ENCODE results near the gene CAPN2. TPM values are rescaled to one million over a fixed set of nuclear protein-coding genes. Genes with fewer than 3 reads are reported as not detected.

The CAPN2 gene
- total RNA-seq, 4 donors from 2014 or later: 143 to 276 (median 202) TPM

DNA sequence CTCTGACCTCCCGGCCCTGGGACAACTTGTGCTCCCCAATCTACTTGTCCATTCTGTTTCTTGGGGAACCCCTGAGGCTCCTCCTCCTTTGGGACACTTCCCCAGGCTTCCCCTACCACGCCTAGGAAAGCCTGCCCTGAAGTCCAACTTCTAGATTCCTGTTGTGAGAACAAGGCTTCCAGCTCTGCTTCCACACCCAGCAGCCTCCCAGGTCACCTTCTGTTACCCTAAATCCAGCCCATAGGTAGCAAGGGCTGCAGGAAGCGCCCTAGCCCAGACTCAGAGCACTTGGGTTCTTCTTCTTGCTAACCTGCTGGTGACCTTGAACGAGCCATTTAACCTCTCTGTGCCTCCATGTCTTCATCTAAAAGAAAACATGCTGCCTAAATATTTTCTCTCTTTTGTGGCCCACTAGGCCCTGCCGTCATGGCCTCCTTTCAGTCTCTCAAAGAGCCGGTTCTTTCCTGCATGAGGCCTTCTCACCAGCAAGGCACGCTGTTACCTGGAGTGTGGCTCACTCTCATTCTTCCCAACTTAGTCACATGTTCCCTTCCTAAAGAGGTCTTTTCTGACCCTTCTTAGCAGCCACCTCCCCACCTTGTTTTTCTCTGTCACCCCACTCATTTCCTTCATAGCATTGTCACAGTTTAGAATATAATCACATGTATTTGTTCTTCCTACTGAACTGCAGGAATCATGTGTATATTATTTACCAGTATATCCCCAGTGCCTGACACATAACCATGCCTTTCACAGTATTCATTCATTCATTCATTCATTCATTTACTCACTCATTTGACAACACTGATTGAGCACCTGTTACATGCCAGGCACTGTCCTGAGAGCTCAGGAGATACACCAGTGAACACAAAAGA, 1.4 kb downstream of the CAPN2 start:
- peak overlapping the region; percentile 76 to 95 (median 88) for H3K4me3 ChIP-seq
- peaks cover 0 to 14% (median 0%) of the 10 kb centered on the region in 3 donors for H3K36me3 ChIP-seq
- TF ChIP-seq, protein P1, sequence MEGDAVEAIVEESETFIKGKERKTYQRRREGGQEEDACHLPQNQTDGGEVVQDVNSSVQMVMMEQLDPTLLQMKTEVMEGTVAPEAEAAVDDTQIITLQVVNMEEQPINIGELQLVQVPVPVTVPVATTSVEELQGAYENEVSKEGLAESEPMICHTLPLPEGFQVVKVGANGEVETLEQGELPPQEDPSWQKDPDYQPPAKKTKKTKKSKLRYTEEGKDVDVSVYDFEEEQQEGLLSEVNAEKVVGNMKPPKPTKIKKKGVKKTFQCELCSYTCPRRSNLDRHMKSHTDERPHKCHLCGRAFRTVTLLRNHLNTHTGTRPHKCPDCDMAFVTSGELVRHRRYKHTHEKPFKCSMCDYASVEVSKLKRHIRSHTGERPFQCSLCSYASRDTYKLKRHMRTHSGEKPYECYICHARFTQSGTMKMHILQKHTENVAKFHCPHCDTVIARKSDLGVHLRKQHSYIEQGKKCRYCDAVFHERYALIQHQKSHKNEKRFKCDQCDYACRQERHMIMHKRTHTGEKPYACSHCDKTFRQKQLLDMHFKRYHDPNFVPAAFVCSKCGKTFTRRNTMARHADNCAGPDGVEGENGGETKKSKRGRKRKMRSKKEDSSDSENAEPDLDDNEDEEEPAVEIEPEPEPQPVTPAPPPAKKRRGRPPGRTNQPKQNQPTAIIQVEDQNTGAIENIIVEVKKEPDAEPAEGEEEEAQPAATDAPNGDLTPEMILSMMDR (IDR thresholded peaks at IDR 0.05): peak in 1 of 6 experiments; percentile 14
- peak in 1 of 2 donors; percentile 13 for TF ChIP-seq POLR2A (IDR thresholded peaks at IDR 0.05)
- peak overlapping the region; percentile 83 to 100 (median 96) for H3K27ac ChIP-seq
- peaks cover 0 to 5% (median 0%) of the 10 kb centered on the region in 4 donors for H3K9me3 ChIP-seq
- peak in 1 of 3 donors; percentile 58 for DNase-seq
- H3K4me1 ChIP-seq: peaks cover 0 to 39% (median 25%) of the 10 kb centered on the region in 4 donors
- H3K27me3 ChIP-seq: no peaks in the 10 kb centered on the region

DNA sequence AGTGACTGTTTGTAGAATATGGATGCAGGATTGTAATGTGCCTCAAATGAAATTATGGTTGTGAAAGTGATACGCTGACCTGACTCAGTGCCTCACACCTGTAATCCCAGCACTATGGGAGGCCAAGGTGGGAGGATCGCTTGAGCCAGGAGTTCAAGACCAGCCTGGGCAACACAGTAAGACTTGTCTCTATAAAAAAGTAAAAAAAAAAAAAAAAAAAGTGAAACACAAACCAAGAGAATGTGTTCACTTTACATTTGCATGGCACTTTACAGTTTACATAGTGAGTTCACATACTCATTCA, 2.0 kb downstream of the CAPN2 start:
- H3K36me3 ChIP-seq: peaks cover 0 to 20% (median 0%) of the 10 kb centered on the region in 3 donors
- no peaks in the 10 kb centered on the region for H3K27me3 ChIP-seq
- H3K27ac ChIP-seq: peak overlapping the region in 1 of 4 donors; percentile 100
- H3K4me3 ChIP-seq: peak overlapping the region in 1 of 4 donors; percentile 95
- no peak for TF ChIP-seq POLR2A (IDR thresholded peaks at IDR 0.05)
- TF ChIP-seq, protein P1 (IDR thresholded peaks at IDR 0.05): no peak
- peaks cover 0 to 5% (median 0%) of the 10 kb centered on the region in 4 donors for H3K9me3 ChIP-seq
- peaks cover 0 to 40% (median 25%) of the 10 kb centered on the region in 4 donors for H3K4me1 ChIP-seq
- no peak for DNase-seq

- Histone ChIP-seq H3K27me3 (no peaks in the 10 kb centered on the region), H3K4me1 (peaks cover 0 to 46% (median 25%) of the 10 kb centered on the region in 4 donors), H3K4me3 (peak overlapping the region in 1 of 4 donors; percentile 18), H3K36me3 (peaks cover 0 to 21% (median 0%) of the 10 kb centered on the region in 3 donors), H3K27ac (peak overlapping the region; percentile 18 to 61 (median 50)), H3K9me3 (peaks cover 0 to 5% (median 0%) of the 10 kb centered on the region in 4 donors)
- peak in 2 of 3 donors; percentile 26 to 55 for DNase-seq
- TF ChIP-seq, protein P1 (IDR thresholded peaks at IDR 0.05): no peak
- TF ChIP-seq POLR2A (IDR thresholded peaks at IDR 0.05): no peak
Measured at GRCh38 chr1:223714849-223715603, 2.7 kb downstream of the CAPN2 start.

- TF ChIP-seq, protein P1 (IDR thresholded peaks at IDR 0.05): no peak
- TF ChIP-seq POLR2A (IDR thresholded peaks at IDR 0.05): no peak
- peak overlapping the region in 1 of 4 donors; percentile 18 for H3K4me3 ChIP-seq
Measured at GRCh38 chr1:223715604-223716172, 3.3 kb downstream of the CAPN2 start.

GRCh38 chr1:223716302-223716862, 4.0 kb downstream of the CAPN2 start:
- no peaks in the 10 kb centered on the region for H3K27me3 ChIP-seq
- H3K9me3 ChIP-seq: peaks cover 0 to 5% (median 0%) of the 10 kb centered on the region in 4 donors
- TF ChIP-seq, protein P1 (IDR thresholded peaks at IDR 0.05): no peak
- TF ChIP-seq POLR2A (IDR thresholded peaks at IDR 0.05): no peak
- peak overlapping the region in 2 of 4 donors; percentile 2 to 5 for H3K4me3 ChIP-seq
- peaks cover 8 to 60% (median 29%) of the 10 kb centered on the region in 4 donors for H3K4me1 ChIP-seq
- peak in 2 of 3 donors; percentile 61 to 72 for DNase-seq
- peaks cover 0 to 21% (median 0%) of the 10 kb centered on the region in 3 donors for H3K36me3 ChIP-seq
- peak overlapping the region; percentile 18 to 61 (median 50) for H3K27ac ChIP-seq

More at GRCh38 chr1:223715604-223716172, 3.3 kb downstream of the CAPN2 start:
- peaks cover 0 to 21% (median 0%) of the 10 kb centered on the region in 3 donors for H3K36me3 ChIP-seq
- no peaks in the 10 kb centered on the region for H3K27me3 ChIP-seq
- no peak for DNase-seq
- peaks cover 5 to 53% (median 26%) of the 10 kb centered on the region in 4 donors for H3K4me1 ChIP-seq
- H3K9me3 ChIP-seq: peaks cover 0 to 5% (median 0%) of the 10 kb centered on the region in 4 donors
- peak overlapping the region; percentile 18 to 61 (median 50) for H3K27ac ChIP-seq

Measured in Peyer's patch (tissue), 4 donors.